22Rv1 (cell line): ENCODE results near the gene PIK3R1.

Experiments used
- CTCF ChIP-seq: fragments of 450-650 bp; IDR thresholded peaks from 2 replicates; pipeline ENCODE4 v1.5.1; 2017; ENCODE audit warnings: mild to moderate bottlenecking
- ZFX ChIP-seq: fragments of 450-650 bp; IDR thresholded peaks from 2 replicates; pipeline ENCODE4 v1.6.1; 2017; ENCODE audit warnings: antibody characterized with exemption, borderline replicate concordance

- TF ChIP-seq CTCF (no peak), ZFX (no peak)
These were observed 68.2 kb downstream of the PIK3R1 start for GRCh38 chr5:68283766-68284165.
